ENCODE data around the gene CLPSL2. TPM values are rescaled to one million over a fixed set of nuclear protein-coding genes. Genes with fewer than 3 reads are reported as not detected.

Gene CLPSL2
- total and polyA plus RNA-seq, 10 donors, result not detected

DNA sequence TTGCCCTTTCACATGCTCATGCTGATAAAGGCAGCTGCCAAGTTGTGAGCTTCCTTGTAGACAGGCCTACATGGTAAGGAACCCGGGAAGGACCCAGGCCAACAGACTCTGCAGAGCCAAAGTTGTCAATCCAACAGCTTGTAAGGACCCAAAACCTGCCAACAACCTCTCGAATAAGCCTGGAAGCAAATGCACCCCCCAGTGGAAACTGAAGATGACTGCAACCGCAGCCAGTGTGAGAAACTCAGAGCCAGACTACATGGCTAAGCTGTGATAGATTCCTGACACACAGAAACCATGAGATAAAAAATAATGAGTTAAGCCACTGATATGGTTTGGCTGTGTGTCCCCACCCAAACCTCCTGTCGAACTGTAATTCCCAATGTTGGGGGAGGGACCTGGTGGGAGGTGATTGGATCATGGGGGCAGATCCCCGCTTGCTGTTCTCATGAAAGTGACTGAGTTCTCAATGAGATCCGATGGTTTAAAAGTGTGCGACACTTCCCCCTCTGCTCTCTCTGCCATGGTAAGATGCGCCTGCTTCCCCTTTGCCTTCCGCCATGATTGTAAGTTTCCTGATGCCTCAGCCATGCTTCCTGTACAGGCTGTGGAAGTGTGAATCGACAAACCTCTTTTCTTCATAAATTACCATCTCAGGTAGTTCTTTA is 18.8 kb upstream of the CLPSL2 start:
- no peaks in the 10 kb centered on the region for H3K36me3 ChIP-seq
- TF ChIP-seq, protein P1, sequence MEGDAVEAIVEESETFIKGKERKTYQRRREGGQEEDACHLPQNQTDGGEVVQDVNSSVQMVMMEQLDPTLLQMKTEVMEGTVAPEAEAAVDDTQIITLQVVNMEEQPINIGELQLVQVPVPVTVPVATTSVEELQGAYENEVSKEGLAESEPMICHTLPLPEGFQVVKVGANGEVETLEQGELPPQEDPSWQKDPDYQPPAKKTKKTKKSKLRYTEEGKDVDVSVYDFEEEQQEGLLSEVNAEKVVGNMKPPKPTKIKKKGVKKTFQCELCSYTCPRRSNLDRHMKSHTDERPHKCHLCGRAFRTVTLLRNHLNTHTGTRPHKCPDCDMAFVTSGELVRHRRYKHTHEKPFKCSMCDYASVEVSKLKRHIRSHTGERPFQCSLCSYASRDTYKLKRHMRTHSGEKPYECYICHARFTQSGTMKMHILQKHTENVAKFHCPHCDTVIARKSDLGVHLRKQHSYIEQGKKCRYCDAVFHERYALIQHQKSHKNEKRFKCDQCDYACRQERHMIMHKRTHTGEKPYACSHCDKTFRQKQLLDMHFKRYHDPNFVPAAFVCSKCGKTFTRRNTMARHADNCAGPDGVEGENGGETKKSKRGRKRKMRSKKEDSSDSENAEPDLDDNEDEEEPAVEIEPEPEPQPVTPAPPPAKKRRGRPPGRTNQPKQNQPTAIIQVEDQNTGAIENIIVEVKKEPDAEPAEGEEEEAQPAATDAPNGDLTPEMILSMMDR (IDR thresholded peaks at IDR 0.05 in 8 of 11, conservative IDR thresholded peaks at IDR 0.05 in 3 of 11), result peak in 1 of 11 experiments; percentile 13
- TF ChIP-seq POLR2A (IDR thresholded peaks at IDR 0.05), result no peak
- peaks cover 0 to 29% (median 24%) of the 10 kb centered on the region in 7 donors for H3K27me3 ChIP-seq (replicated peaks in 1 of 7)
- H3K4me3 ChIP-seq, result no peak overlapping the region
- no peaks in the 10 kb centered on the region for H3K9me3 ChIP-seq
- intact Hi-C loops (cut with DNase I; ENCODE audit: low total_unique reads), result no loop called here
- DNase-seq, result no peak
- no peak overlapping the region for H3K27ac ChIP-seq
- WGBS, 5 donors, result 40 to 61% (median 43%) methylated on average over 9 to 10 of the region's 10 CpGs
- peaks cover 0 to 26% (median 0%) of the 10 kb centered on the region in 6 donors for H3K4me1 ChIP-seq

DNA sequence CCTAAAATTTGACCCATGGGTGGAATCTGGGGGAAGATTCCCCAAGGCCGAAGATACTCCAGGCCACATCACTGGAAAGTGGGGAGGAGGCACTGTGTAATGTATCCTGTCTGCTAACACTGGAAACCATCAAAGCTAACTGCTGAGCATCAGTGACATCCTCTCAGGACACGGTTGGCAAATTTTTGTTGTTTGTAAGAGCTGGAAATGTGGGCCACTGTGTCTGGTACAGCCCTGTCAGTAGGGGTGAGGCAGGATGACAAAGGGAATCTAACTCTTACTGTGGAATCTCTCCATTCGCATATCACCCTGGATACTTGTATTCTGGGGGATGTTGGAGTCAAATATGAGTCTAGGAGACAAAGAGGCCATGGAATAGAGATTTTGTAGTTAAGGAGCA is 17.0 kb upstream of the CLPSL2 start:
- TF ChIP-seq, protein P1 (IDR thresholded peaks at IDR 0.05 in 8 of 11, conservative IDR thresholded peaks at IDR 0.05 in 3 of 11), result no peak
- TF ChIP-seq POLR2A (IDR thresholded peaks at IDR 0.05) (no peak), POLR2AphosphoS5 (IDR thresholded peaks at IDR 0.05) (no peak)
- Histone ChIP-seq H3K27ac (no peak overlapping the region), H3K4me3 (no peak overlapping the region), H3K27me3 (replicated peaks in 1 of 7) (peaks cover 0 to 47% (median 36%) of the 10 kb centered on the region in 7 donors), H3K36me3 (no peaks in the 10 kb centered on the region), H3K9me3 (no peaks in the 10 kb centered on the region), H3K4me1 (peaks cover 0 to 38% (median 4%) of the 10 kb centered on the region in 6 donors)
- intact Hi-C loops (cut with DNase I; ENCODE audit: low total_unique reads), result no loop called here
- 60 to 75% (median 71%) methylated on average over 3 of the region's 3 CpGs for WGBS, 5 donors
- DNase-seq, result no peak

DNA sequence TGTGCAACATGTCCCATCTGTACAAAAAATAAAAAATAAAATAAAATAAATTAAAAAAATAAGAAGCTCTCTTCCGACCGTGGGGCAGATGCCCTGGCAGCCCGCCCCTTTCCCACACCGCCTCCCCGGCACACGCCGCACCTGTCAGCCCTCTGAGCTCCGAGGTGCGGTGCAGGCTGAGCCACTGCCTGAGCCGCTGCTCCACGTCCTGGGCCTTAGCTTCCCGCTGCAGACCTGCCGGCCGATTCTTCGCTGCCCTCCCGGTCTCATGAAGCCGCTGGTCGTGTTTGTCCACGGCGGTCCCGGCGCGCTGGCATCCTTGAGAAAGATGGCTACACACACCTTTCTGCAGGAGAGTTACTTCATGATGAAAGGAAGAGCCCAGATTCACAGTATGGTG is 10.7 kb upstream of the CLPSL2 start:
- TF ChIP-seq POLR2A (IDR thresholded peaks at IDR 0.05) (no peak), POLR2AphosphoS5 (IDR thresholded peaks at IDR 0.05) (no peak)
- TF ChIP-seq, protein P1 (IDR thresholded peaks at IDR 0.05 in 8 of 11, conservative IDR thresholded peaks at IDR 0.05 in 3 of 11), result no peak
- WGBS, 5 donors, result 60 to 94% (median 91%) methylated on average over 23 of the region's 23 CpGs
- DNase-seq, result no peak
- H3K27ac ChIP-seq, result no peak overlapping the region
- no peaks in the 10 kb centered on the region for H3K36me3 ChIP-seq
- H3K4me1 ChIP-seq, result peaks cover 0 to 23% (median 8%) of the 10 kb centered on the region in 6 donors
- no peak overlapping the region for H3K4me3 ChIP-seq
- peaks cover 0 to 52% (median 34%) of the 10 kb centered on the region in 7 donors for H3K27me3 ChIP-seq (replicated peaks in 1 of 7)
- no peaks in the 10 kb centered on the region for H3K9me3 ChIP-seq
- intact Hi-C loops (cut with DNase I; ENCODE audit: low total_unique reads), result no loop called here

DNA sequence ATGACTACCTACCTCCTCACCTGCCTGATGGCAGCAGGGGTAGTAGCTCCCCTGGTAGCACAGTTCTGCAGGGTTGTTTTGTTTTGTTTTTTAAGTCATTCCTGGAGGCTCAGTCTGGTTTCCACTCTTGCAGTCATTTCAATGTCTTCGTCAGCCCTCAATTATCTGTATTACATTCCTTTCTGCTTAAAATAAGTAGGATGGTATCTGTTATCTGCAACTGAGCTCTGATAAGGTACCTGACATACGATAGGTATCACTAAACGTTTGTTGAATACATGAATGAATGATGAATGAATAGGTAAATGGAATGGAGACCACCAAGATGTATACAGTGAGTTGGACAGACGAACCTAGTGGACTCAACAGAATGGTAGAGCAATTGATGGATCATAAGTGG is 7.2 kb upstream of the CLPSL2 start:
- Histone ChIP-seq H3K36me3 (no peaks in the 10 kb centered on the region), H3K4me3 (no peak overlapping the region), H3K27me3 (replicated peaks in 1 of 7) (peaks cover 0 to 20% (median 12%) of the 10 kb centered on the region in 7 donors), H3K9me3 (no peaks in the 10 kb centered on the region), H3K27ac (no peak overlapping the region), H3K4me1 (peaks cover 0 to 24% (median 13%) of the 10 kb centered on the region in 6 donors)
- intact Hi-C loops (cut with DNase I; ENCODE audit: low total_unique reads), result no loop called here
- TF ChIP-seq, protein P1 (IDR thresholded peaks at IDR 0.05 in 8 of 11, conservative IDR thresholded peaks at IDR 0.05 in 3 of 11), result no peak
- TF ChIP-seq POLR2A (IDR thresholded peaks at IDR 0.05) (no peak), POLR2AphosphoS5 (IDR thresholded peaks at IDR 0.05) (no peak)
- 78 to 84% (median 81%) methylated on average over 4 of the region's 4 CpGs for WGBS, 5 donors
- no peak for DNase-seq
